GM12801 (cell line): ENCODE results near the gene ZNF462.

Source experiments
- CTCF ChIP-seq: IDR thresholded peaks from one replicate; pipeline ENCODE4 v1.5.1; 2011; ENCODE audit warnings: control low read depth; ENCODE audit not compliant: insufficient read length; ENCODE audit errors: extremely low read depth

Gene ZNF462

DNA sequence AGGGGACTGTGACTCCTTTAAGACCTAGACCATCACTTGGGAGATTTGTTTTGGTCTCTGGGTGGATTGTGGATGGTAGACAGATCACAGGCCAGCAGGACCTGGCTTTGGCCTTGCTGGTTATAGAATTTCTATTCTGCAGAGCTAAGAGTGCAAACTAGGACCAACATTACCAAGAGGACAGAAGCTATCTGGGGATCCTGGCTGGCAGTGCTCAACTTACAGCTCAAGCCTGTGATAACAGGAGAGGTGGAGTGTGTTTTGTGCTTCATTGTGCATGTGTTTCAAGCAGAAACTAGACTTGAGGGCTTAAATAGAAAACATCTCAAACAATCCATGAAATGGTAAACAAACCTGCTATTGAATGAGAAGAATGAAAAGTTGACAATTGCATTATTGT, 106.7 kb downstream of the ZNF462 start:
- TF ChIP-seq CTCF: no peak

DNA sequence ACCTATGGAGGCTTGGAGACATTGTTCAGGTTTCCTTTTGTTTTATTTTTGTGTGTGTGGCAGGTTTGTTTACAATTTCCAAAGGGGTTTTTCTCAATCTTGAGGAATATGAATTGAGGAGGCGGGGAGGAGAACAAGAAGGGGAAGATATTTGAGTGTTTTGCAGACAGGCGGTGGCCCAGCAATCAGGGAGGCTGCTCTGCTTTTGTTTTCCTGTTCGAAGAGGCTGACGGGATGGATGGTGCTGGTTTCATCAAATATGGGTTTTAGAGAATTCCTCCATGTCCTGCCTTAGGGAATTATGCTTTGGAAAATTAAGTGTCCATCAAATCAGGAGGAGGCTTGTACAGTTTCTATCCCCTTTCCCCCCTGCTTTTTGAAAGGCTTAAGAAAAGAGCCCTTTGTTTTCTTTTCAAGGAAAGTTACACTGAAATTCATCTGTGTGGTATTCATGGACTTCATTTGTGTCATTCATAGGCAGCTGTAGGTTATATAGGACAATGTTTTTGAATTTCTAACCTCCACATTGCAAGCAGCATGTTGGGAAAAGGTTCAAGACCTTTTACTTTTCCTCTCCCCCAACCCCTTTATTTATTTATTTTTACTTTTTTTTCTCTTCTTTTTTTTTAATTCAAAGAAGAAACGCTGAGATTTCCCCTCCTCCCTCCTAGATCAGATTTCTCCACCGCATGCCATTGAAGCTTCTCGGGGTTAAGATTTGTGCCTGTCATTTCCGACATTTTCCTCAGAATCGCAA, 107.4 kb downstream of the ZNF462 start:
- no peak for TF ChIP-seq CTCF

DNA sequence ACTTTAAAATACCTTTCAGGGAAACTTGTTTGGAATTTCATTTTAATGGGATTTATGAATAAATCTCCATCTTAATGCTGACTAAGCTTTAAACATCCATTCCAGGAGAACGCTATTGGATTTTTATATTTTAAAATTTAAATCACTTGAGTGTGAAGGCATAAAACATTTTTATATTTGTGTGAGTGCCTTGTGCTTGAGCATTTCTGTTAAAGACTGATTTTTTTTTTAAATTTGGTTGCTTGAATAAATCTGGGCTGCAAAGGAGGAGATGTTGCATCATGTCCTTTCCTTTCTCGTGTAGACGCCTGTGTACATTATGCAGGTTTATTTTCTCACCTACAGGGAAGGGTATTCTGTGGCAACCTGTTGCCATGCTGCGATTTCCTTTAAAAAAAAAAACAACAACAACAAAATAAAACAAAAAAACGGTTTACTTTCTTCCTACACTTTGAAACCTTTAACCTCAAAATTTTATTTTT, 108.1 kb downstream of the ZNF462 start:
- TF ChIP-seq CTCF: no peak

DNA sequence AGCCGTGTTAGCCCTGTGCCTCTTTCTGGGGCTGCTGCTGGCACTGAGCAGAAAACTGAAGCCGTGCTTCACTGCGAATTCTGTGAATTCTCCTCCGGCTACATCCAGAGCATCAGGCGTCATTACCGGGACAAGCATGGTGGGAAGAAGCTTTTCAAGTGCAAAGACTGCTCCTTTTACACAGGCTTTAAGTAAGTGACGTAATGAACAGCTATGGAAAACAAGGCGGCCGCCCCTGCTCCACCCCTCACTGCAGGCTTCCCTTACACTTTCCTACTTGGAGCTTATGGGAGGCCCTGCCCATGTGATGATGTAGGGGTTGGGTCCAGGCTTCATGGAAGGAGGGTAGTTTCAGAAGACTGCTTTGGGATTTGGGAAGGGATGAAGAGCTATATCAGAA, 109.1 kb downstream of the ZNF462 start:
- no peak for TF ChIP-seq CTCF

GRCh38 chr9:106974341-106974740, 111.4 kb downstream of the ZNF462 start:
- no peak for TF ChIP-seq CTCF

- TF ChIP-seq CTCF: no peak
Observed at GRCh38 chr9:106976772-106977171, 113.8 kb downstream of the ZNF462 start.

DNA sequence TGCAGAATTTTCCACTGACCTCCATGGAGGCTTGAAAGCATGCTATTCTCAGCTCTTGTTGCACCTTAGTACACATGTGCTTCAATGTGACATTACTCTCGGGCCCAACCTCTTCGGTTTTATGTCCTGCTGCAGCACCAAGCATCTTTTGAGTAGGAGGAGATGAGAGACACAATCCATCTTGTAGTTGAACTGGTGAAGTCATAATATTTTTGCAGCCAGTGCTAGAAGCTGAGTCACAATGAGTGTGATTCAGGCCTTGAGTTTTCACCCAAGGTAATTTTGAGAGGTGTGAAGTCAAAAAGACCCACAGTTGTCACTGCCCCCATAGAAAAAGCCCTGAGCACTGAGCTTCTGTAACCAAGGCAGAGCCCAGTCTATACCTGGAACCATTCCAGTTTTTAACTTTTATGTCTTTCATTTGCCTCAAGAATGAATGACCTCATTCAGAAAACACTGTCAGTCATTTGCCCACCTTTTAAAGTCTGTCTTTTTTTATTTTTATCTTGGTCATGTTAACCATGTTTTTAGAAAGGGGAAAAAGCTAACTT, 117.7 kb downstream of the ZNF462 start:
- no peak for TF ChIP-seq CTCF
